ENCODE measurements around the gene C6orf118.

DNA sequence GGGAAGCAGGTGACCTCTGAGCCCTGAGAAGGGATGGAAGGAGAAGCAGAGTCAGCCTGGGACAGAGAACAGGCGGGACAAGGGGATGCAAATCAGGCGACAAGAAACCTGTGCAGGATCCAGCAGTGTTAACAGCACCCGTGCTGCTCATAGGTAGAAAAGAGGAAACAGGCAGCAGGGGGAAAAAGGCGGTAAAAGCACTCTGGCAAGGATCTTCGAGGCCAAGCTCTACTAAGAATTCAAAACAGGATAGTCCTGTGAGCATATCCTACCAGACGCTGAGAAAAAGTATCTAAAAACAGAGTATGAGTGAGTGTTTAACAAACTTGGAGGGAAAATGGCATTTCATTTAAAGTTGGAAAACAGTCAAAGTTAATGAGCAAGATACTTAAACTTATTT is 16.7 kb downstream of the C6orf118 start:
- TF ChIP-seq POLR2AphosphoS5 (IDR thresholded peaks at IDR 0.05) (no peak), EP300 (IDR thresholded peaks at IDR 0.05) (no peak)
- TF ChIP-seq, protein P1, sequence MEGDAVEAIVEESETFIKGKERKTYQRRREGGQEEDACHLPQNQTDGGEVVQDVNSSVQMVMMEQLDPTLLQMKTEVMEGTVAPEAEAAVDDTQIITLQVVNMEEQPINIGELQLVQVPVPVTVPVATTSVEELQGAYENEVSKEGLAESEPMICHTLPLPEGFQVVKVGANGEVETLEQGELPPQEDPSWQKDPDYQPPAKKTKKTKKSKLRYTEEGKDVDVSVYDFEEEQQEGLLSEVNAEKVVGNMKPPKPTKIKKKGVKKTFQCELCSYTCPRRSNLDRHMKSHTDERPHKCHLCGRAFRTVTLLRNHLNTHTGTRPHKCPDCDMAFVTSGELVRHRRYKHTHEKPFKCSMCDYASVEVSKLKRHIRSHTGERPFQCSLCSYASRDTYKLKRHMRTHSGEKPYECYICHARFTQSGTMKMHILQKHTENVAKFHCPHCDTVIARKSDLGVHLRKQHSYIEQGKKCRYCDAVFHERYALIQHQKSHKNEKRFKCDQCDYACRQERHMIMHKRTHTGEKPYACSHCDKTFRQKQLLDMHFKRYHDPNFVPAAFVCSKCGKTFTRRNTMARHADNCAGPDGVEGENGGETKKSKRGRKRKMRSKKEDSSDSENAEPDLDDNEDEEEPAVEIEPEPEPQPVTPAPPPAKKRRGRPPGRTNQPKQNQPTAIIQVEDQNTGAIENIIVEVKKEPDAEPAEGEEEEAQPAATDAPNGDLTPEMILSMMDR (IDR thresholded peaks at IDR 0.05), result no peak

Measured in sigmoid colon (tissue), 4 donors.